H7 (cell line): Measurements from ENCODE around the gene APMAP. TPM values are rescaled to one million over a fixed set of nuclear protein-coding genes. Genes with fewer than 3 reads are reported as not detected.
A peak's percentile ranks its signal among the peaks of the same experiment; 100 is the strongest.

Experiments used
- DNase-seq: peaks from one replicate; pipeline ENCODE4 v3.0.0; 2012
- H3K27me3 ChIP-seq: 2 replicates; pipeline ENCODE4 v1.6.0; 2011; ENCODE audit warnings: mild to moderate bottlenecking, low read length; ENCODE audit not compliant: control insufficient read depth, insufficient read depth
- H3K36me3 ChIP-seq: replicated peaks from 2 replicates; pipeline ENCODE4 v1.5.1; 2011; ENCODE audit warnings: low read length; ENCODE audit not compliant: control insufficient read depth, insufficient read depth
- H3K4me3 ChIP-seq: 2 replicates; pipeline ENCODE4 v1.5.1; 2011; ENCODE audit warnings: low read depth, mild to moderate bottlenecking, control low read depth, low read length, moderate library complexity; ENCODE audit not compliant: insufficient read depth
- total RNA-seq: library from RNA; depleted of rRNA; stranded (reverse); fragments of >200 nt; shearing (Covaris generic); gene quantifications from 2 replicates; pipeline ENCODE4 v1.2.3, GENCODE V29; 2014

Gene APMAP
- total RNA-seq, 1 experiment from 2014 or later: 63.5 TPM

DNA sequence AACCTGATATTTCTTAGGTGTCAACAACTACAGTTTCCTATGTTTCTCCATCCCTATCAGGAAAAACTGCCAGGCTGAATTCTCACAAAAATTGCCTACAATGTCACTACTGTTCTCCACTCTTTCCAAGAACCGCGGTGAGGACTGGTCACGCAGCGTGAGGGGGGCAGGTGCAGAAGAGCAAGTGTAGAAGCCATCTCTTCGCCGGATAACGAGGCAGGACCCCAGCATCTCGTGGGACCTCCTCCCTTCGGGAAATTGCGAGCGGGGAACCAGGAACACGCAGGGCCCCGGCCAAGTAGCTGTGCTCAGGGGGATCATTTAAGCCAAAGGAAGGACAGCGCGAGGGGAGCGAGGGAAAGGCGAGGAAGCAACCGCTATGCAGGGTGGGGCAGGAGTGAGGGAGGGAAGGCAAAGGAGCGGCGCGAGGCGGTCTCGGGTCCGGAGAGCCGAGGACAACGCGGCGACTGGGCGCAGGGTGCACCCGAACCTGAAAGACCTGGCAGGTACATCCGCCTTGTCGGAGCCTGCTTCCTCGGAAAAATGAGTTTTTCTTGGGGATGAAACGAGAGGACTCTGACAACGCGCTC is 559 bp downstream of the APMAP start:
- Histone ChIP-seq H3K27me3 (no peaks in the 10 kb centered on the region; the same call in 1 of the 2 replicates), H3K4me3 (peak overlapping the region; percentile 89), H3K36me3 (no peaks in the 10 kb centered on the region)
- DNase-seq: peak; percentile 69

DNA sequence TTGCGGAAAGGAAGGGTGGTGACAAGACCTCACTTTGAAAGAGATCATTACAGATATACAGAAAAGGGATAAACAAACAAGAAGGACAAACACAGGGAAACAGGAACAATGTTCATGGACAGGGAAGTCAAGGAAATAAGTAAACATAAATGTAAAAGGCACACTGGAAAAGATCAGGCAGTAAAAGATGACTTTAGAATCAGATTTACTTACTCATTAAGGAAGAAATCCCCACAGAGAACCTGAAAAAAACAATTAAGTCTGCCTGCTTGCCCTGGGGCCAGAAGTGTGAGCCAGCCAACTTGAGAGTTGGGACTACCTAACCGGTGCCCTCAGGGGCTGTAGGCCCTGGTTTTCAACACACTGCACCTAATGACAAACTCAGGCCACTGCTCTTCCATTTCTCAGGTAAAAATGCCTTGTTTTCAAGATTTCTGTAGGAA is 1.7 kb downstream of the APMAP start:
- H3K4me3 ChIP-seq: no peak overlapping the region
- no peaks in the 10 kb centered on the region; the same call in 1 of the 2 replicates for H3K27me3 ChIP-seq
- H3K36me3 ChIP-seq: no peaks in the 10 kb centered on the region
- DNase-seq: no peak

DNA sequence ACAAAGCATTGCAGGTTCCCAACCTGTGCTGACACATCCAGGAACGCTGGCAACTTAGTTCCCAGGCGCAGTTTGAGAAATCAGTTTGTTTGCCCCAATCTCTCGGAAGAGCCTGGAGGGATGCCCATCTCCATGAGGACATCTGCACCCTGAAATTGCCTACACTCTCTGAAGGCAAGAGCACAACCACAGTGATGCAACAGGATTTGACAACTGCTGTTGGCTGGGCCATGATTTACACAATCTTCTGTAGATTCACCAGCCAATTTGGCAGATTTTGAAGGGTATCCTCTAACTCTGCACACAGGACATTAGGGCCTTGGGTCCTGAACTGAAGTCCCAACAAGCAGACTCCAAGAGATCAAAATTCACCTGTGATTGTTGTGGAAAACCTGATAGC is 3.4 kb downstream of the APMAP start:
- no peak for DNase-seq
- Histone ChIP-seq H3K36me3 (no peaks in the 10 kb centered on the region), H3K4me3 (no peak overlapping the region), H3K27me3 (no peaks in the 10 kb centered on the region; the same call in 1 of the 2 replicates)

DNA sequence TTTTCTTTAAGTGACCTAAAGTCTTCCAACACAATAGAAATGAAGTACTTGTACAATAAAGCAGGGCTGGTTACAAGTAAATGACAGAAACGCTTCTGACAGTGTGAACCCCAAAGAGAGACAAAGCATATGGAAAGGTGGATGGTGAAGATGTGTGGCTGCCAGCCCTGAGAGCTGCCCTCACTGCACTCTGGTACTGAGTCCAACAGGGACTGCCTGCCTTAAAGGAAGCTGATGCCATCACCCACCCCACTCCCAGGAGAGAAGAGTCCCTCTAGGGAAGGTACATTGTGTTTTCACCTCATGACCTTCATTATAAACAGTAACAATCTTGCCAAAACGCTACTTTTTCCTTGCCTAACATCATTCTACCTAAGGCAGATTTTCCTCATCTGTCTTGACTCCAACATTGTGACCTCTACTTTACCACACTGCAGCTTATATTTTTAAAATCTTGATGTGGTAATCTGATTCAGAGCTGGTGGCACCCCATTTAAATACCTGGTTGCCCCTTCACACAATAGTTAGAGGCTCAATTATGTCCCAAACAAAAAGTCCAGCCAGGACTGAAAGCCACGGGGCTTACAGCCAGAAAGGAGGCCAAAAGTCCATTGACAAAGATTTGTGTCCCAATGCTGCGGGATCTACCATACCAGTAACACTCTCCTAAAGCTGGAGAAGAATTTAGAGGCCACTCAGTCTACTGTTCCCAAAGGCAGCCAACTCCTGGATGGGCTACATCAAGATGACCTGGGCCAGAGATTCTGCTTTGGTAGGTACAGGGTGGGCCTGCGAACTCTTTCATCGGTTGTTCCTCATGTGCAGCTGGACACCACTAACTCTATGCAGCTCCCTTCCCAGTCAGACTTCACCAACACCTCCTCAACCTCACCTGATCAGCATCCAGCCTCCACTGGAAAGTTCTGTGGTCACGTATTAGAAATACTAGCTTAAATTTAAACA is 4.4 kb downstream of the APMAP start:
- no peaks in the 10 kb centered on the region; the same call in 1 of the 2 replicates for H3K27me3 ChIP-seq
- H3K4me3 ChIP-seq: no peak overlapping the region
- DNase-seq: no peak
- no peaks in the 10 kb centered on the region for H3K36me3 ChIP-seq

GRCh38 chr20:24987244-24987643 is 5.3 kb downstream of the APMAP start:
- no peak for DNase-seq
- H3K27me3 ChIP-seq: no peaks in the 10 kb centered on the region; the same call in 1 of the 2 replicates
- no peak overlapping the region for H3K4me3 ChIP-seq
- no peaks in the 10 kb centered on the region for H3K36me3 ChIP-seq

DNA sequence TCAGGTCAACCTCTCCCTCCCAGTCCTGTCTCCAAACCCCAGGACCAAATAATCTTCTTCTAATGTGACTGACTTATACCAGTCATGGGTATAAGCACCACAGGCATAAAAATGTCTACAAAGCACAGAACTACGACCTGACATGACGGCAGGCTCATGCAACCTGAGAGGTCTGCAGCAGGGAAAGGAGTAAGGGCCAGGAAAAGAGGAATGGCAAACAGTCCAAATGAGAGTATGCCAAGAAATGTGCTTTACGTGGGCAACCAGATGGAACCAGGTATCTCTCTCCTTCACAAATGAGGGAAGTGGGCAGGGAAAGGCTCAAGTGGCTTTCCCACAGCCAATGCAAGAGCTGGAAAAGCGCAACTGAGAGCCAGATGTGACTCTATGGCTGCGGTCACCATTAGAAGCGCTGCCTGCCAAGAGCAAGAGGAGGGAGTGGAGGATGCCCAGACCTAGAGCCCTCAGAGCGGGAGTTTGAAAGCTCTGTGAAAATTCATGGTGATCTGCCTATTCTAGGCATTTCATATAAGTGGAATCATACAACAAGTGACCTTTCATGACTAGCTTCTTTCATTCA is 6.0 kb downstream of the APMAP start:
- no peaks in the 10 kb centered on the region for H3K36me3 ChIP-seq
- DNase-seq: no peak
- no peaks in the 10 kb centered on the region for H3K27me3 ChIP-seq
- no peak overlapping the region for H3K4me3 ChIP-seq

DNA sequence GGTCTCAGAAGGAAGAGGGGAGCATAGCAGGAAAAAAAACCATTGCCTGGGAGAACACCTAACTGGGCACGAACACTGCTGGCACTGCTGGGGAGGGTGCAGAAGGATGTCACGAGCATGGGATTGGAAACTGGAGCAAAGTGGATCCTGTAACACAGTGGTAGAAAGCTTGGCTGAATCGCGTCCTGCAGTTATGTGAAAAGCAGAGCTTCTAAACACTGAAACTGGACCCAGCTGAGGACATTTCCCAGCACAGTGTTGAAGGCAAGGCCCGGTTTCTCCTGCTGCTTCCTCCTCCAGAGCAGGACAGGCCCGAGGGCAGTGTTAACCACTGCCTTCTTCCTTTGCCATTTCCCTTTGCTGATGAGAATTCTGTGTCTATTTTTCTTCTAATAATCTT is 6.7 kb downstream of the APMAP start:
- H3K4me3 ChIP-seq: no peak overlapping the region
- H3K27me3 ChIP-seq: no peaks in the 10 kb centered on the region
- peaks cover 2% of the 10 kb centered on the region for H3K36me3 ChIP-seq
- no peak for DNase-seq

GRCh38 chr20:24984961-24985640 is 7.5 kb downstream of the APMAP start:
- H3K27me3 ChIP-seq: no peaks in the 10 kb centered on the region
- peaks cover 2% of the 10 kb centered on the region for H3K36me3 ChIP-seq
- H3K4me3 ChIP-seq: no peak overlapping the region
- no peak for DNase-seq

DNA sequence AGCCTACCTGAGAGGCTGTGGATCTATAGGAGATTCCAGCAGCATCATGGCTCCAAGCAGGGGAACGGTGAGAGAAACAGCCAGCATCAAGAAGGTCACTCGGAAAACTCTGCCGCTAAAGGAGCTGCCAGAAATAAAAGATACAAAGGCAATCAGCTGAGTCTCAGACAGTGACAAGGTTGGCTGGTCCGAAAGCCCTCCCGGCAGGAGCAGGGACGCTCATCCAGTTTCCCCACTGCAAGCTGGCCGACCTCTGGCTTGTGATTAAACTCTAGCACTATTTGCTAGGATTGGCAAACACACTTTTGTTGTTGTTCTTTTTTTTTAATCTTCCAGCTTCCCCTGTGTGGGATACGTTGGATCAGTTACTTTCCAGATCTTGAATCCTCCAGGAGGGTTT is 8.7 kb downstream of the APMAP start:
- peaks cover 2% of the 10 kb centered on the region for H3K36me3 ChIP-seq
- no peaks in the 10 kb centered on the region for H3K27me3 ChIP-seq
- H3K4me3 ChIP-seq: no peak overlapping the region
- DNase-seq: no peak

GRCh38 chr20:24981790-24982189 is 10.8 kb downstream of the APMAP start:
- DNase-seq: no peak
- H3K36me3 ChIP-seq: peaks cover 4% of the 10 kb centered on the region
- no peaks in the 10 kb centered on the region for H3K27me3 ChIP-seq
- H3K4me3 ChIP-seq: no peak overlapping the region

DNA sequence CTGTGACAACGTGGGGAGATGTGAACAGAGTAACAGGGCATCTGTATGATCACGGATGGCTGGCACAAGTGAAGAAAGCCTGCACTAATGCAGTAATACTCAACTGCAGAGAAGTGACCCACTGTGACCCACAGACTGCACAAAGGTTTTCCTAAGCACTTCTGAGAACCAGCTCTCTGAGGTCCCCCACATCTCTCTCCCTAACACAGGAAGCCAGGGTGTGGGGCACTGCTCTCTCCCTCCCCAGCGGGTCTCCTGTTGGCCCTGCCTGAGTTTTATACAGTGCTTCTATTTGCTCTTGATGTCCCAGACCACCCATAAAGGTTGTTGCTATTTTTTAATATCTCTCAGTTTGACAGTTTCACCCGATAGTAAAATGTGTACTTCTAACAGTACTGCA is 11.3 kb downstream of the APMAP start:
- H3K27me3 ChIP-seq: no peaks in the 10 kb centered on the region
- no peak for DNase-seq
- peaks cover 4% of the 10 kb centered on the region for H3K36me3 ChIP-seq
- no peak overlapping the region for H3K4me3 ChIP-seq

- Histone ChIP-seq H3K36me3 (peaks cover 4% of the 10 kb centered on the region), H3K27me3 (no peaks in the 10 kb centered on the region), H3K4me3 (no peak overlapping the region)
- no peak for DNase-seq
Observed at GRCh38 chr20:24980291-24981053, 12.1 kb downstream of the APMAP start.

DNA sequence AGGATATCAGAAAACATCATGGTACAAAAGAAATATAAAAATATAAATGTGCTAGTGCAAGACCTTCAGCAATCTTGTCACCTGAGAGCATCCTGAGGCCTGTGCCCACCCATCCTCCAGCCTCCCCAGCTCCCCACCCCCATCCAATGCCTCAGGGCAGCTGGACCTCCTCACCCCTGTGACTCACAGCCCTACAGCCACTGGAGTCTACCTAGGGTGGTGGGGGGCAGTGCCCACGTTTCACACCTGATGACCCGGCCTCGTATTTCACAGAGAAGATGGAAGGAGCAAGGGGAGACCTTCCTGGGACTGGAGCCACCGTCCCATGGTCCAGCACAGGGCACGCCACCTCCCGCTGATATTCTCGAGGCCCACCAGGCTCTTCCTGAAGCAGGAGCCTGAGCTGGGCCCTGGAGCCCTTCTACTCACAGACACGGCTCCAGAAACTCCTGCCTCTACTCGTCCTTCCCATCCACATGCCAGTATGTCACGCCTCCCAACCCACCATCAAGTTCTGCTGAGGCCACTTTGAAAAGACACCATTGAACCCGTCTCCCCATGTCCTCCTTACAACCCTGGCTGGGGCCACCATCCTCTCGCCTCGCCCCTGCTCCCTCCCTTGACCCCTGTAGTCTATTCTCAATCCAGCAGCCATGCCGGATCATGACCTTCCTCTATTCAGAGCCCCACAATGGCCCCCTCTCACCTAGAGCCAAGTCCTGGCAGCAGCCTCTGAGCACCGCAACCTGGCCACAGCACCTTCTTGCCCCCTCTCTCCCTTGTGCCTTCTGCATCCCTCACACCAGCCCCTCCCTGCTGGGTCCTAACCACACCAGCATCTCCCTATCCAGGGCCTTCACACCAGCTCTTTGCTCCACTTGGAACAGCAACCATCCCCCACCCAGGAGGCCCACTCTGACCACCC is 13.3 kb downstream of the APMAP start:
- Histone ChIP-seq H3K4me3 (no peak overlapping the region), H3K27me3 (no peaks in the 10 kb centered on the region), H3K36me3 (peaks cover 4% of the 10 kb centered on the region)
- no peak for DNase-seq
